ENCODE measurements around the gene NEDD9. TPM values are rescaled to one million over a fixed set of nuclear protein-coding genes. Genes with fewer than 3 reads are reported as not detected.

The NEDD9 gene
- polyA plus RNA-seq, 3 donors, result 18.2 to 35.9 (median 33.0) TPM

DNA sequence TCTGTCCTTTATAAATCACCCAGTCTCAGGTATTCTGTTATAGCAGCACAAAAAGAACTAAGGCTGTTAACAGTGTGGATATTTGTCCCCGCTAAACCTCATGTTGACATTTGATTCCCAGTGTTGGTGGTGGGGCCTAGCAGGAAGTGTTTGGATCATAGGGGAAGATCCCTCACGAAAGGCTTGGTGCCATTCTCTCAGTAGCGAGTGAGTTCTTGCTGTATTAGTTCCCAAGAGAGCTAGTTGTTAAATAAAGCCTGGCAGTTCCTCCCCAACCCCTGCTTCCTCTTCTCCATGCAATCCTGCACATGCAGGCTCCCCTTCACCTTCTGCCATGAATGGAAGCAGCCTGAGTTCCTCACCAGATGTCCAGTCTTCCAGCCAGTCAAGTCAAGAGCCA lies 91.2 kb downstream of the NEDD9 start:
- H3K27me3 Mint-ChIP-seq (ENCODE audit: low read depth in 3 of 3), result no peaks in the 10 kb centered on the region
- H3K27ac ChIP-seq (ENCODE audit: low read depth in 1 of 2, low read length in 2 of 2), result no peak overlapping the region
- WGBS (ENCODE audit: insufficient coverage), result no CpG with 5 or more reads among the region's 3 CpGs
- peaks cover 30 to 33% of the 10 kb centered on the region in 2 donors for H3K4me1 ChIP-seq (ENCODE audit: control insufficient read depth in 1 of 2, insufficient read depth in 2 of 2, low read length in 2 of 2)
- intact Hi-C loops (cut with micrococcal nuclease), result loop anchor here (5.0 to 10.0 kb wide), 5 partner anchors 49 to 436 kb away; partner anchors contain the start of gene SMIM13 (in 1 of the 2)
- no peaks in the 10 kb centered on the region for H3K79me2 ChIP-seq (ENCODE audit: insufficient read depth, low read length)
- DNase-seq, result peak in 2 of 3 donors; percentile 17 to 25
- peaks cover 0 to 4% of the 10 kb centered on the region in 2 donors for H3K36me3 Mint-ChIP-seq
- H3K27me3 ChIP-seq (ENCODE audit: control insufficient read depth in 2 of 2, insufficient read depth in 2 of 2, low read length in 2 of 2), result no peaks in the 10 kb centered on the region
- H3K9me3 ChIP-seq (replicated peaks in 1 of 2; ENCODE audit: control insufficient read depth in 1 of 2, insufficient read depth in 1 of 2, low read length in 2 of 2), result no peaks in the 10 kb centered on the region
- H3K4me2 ChIP-seq (replicated peaks; ENCODE audit: extremely low read depth, low read length, poor library complexity, severe bottlenecking), result no peak overlapping the region
- H3K4me3 ChIP-seq (replicated peaks in 1 of 3; ENCODE audit: low read depth in 2 of 3, low read length in 3 of 3), result no peak overlapping the region
- H3K4me1 Mint-ChIP-seq, result peaks cover 40% of the 10 kb centered on the region
- peaks cover 0 to 2% of the 10 kb centered on the region in 2 donors for H3K36me3 ChIP-seq (replicated peaks in 1 of 2; ENCODE audit: control insufficient read depth in 1 of 2, insufficient read depth in 2 of 2, low read length in 2 of 2)
- H4K20me1 ChIP-seq (ENCODE audit: insufficient read depth, low read length), result no peaks in the 10 kb centered on the region
- no peak overlapping the region for H3K4me3 Mint-ChIP-seq
- peak overlapping the region in 5 of 7 donors; percentile 28 to 80 (median 69) for H3K27ac Mint-ChIP-seq
- no peak overlapping the region for H3K9ac ChIP-seq (ENCODE audit: insufficient read depth, low read length, poor library complexity, severe bottlenecking)
- H3K9me3 Mint-ChIP-seq, result peaks cover 0 to 5% (median 0%) of the 10 kb centered on the region in 7 donors
- TF ChIP-seq, protein P1, sequence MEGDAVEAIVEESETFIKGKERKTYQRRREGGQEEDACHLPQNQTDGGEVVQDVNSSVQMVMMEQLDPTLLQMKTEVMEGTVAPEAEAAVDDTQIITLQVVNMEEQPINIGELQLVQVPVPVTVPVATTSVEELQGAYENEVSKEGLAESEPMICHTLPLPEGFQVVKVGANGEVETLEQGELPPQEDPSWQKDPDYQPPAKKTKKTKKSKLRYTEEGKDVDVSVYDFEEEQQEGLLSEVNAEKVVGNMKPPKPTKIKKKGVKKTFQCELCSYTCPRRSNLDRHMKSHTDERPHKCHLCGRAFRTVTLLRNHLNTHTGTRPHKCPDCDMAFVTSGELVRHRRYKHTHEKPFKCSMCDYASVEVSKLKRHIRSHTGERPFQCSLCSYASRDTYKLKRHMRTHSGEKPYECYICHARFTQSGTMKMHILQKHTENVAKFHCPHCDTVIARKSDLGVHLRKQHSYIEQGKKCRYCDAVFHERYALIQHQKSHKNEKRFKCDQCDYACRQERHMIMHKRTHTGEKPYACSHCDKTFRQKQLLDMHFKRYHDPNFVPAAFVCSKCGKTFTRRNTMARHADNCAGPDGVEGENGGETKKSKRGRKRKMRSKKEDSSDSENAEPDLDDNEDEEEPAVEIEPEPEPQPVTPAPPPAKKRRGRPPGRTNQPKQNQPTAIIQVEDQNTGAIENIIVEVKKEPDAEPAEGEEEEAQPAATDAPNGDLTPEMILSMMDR (IDR thresholded peaks at IDR 0.05), result no peak
- no peak overlapping the region for H2AFZ ChIP-seq (ENCODE audit: insufficient read depth, low read depth, low read length, poor library complexity, severe bottlenecking)

DNA sequence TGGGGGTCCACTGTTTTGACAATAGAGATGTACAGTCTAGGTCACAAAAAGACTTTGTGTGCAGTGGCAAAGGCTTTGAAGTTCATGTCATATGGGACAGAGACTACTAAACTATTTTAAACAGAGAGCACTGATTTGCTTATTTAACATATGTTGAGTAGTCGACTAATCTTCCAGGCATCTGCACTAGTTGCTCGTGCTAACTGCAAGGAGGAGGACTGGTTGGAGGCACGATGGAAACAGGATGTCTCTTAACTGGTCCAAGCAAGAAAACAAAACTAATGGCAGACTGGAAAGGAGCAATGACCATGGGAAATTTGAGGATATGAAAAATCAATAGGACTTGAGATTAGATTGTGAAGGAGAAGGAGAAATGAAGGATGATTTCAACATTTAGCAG lies 92.4 kb downstream of the NEDD9 start:
- no peaks in the 10 kb centered on the region for H4K20me1 ChIP-seq (ENCODE audit: insufficient read depth, low read length)
- Mint-ChIP-seq H3K27me3 (ENCODE audit: low read depth in 3 of 3) (no peaks in the 10 kb centered on the region), H3K27ac (peak overlapping the region in 4 of 7 donors; percentile 13 to 67 (median 33)), H3K4me1 (peaks cover 40% of the 10 kb centered on the region), H3K9me3 (peaks cover 0 to 5% (median 0%) of the 10 kb centered on the region in 7 donors), H3K4me3 (no peak overlapping the region), H3K36me3 (peaks cover 12 to 15% of the 10 kb centered on the region in 2 donors)
- H2AFZ ChIP-seq (ENCODE audit: insufficient read depth, low read depth, low read length, poor library complexity, severe bottlenecking), result no peak overlapping the region
- no peaks in the 10 kb centered on the region for H3K79me2 ChIP-seq (ENCODE audit: insufficient read depth, low read length)
- DNase-seq, result no peak
- no peak overlapping the region for H3K27ac ChIP-seq (ENCODE audit: low read depth in 1 of 2, low read length in 2 of 2)
- H3K4me2 ChIP-seq (replicated peaks; ENCODE audit: extremely low read depth, low read length, poor library complexity, severe bottlenecking), result no peak overlapping the region
- H3K36me3 ChIP-seq (replicated peaks in 1 of 2; ENCODE audit: control insufficient read depth in 1 of 2, insufficient read depth in 2 of 2, low read length in 2 of 2), result peaks cover 11 to 15% of the 10 kb centered on the region in 2 donors
- H3K9me3 ChIP-seq (replicated peaks in 1 of 2; ENCODE audit: control insufficient read depth in 1 of 2, insufficient read depth in 1 of 2, low read length in 2 of 2), result no peaks in the 10 kb centered on the region
- peaks cover 30 to 33% of the 10 kb centered on the region in 2 donors for H3K4me1 ChIP-seq (ENCODE audit: control insufficient read depth in 1 of 2, insufficient read depth in 2 of 2, low read length in 2 of 2)
- H3K4me3 ChIP-seq (replicated peaks in 1 of 3; ENCODE audit: low read depth in 2 of 3, low read length in 3 of 3), result no peak overlapping the region
- 85% methylated on average over 2 of the region's 3 CpGs for WGBS (ENCODE audit: insufficient coverage)
- TF ChIP-seq, protein P1 (IDR thresholded peaks at IDR 0.05), result no peak
- H3K27me3 ChIP-seq (ENCODE audit: control insufficient read depth in 2 of 2, insufficient read depth in 2 of 2, low read length in 2 of 2), result no peaks in the 10 kb centered on the region
- intact Hi-C loops (cut with micrococcal nuclease), result loop anchor here (5.0 to 10.0 kb wide), 5 partner anchors 48 to 437 kb away; partner anchors contain the start of gene SMIM13 (in 1 of the 2)
- H3K9ac ChIP-seq (ENCODE audit: insufficient read depth, low read length, poor library complexity, severe bottlenecking), result no peak overlapping the region

All from CD14-positive monocyte (primary cell).